HPDE6-E6E7 (cell line): ENCODE results near the gene CELSR1.

Experiments
- DNase-seq: peaks from one replicate; pipeline ENCODE4 v3.0.0; 2011; ENCODE audit warnings: missing footprints; ENCODE audit errors: extremely low spot score

The CELSR1 gene

GRCh38 chr22:46444390-46444854 lies 93.0 kb downstream of the CELSR1 start:
- DNase-seq: no peak

- DNase-seq: no peak
Measured at GRCh38 chr22:46443850-46444389, 93.5 kb downstream of the CELSR1 start.

- no peak for DNase-seq
Measured at GRCh38 chr22:46442217-46442853, 95.1 kb downstream of the CELSR1 start.

GRCh38 chr22:46439576-46440465 lies 97.6 kb downstream of the CELSR1 start:
- DNase-seq: no peak

DNA sequence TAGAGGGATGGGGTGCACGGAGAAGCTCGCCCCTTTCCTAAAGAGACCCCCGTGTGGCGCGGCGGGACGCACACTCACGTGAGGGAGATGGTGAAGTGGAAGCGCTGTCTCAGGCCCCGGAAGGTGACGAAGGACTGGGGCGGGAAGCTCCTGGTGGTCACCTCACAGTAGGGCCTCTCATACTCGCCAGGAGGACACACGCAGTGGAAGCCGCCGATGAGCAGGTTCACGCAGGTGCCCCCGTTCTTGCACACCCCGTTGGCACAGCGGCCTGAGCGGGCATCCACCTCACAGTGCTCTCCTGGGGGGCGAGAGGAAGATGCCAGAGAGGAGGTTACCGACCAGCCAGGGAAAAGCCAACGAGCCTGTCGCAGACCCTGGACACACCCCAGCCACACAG lies 98.3 kb downstream of the CELSR1 start:
- DNase-seq: no peak

DNA sequence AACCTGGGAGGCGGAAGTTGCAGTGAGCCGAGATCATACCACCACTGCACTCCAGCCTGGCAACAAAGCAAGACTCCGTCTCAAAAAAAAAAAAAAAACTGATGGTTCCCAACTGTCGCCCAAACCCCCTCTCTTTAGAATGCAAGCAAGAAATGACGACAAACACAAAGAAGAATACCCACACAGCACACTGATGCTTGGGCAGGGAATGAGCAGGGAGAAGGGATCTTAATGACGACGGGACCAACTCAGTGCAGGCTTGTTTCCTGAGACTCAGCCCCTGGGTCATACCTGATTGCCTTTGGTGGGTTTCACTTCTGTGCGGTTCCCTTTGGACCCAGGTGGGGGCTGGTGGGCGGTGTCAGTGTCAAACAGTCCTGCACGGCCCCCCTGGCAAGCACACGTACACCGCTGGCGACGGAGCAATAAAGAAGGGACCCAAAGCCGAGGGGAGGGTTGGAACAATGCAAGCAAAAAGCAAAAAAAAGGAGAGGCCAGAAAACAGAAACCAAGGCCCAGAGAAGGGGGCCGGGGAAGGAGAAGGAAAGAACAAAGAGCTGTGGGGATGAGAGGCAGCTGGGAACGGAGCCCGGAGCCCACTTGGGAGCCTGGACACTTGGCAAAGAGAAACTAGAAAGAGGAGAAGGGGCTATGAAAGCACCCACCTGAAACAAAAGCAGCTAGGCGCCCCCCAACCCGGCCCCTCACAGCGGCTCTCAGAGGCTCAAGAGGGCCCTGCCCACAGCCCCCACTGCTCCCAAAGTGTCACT lies 99.6 kb downstream of the CELSR1 start:
- no peak for DNase-seq

GRCh38 chr22:46436595-46437175 lies 100.7 kb downstream of the CELSR1 start:
- peak; percentile 21 for DNase-seq

DNA sequence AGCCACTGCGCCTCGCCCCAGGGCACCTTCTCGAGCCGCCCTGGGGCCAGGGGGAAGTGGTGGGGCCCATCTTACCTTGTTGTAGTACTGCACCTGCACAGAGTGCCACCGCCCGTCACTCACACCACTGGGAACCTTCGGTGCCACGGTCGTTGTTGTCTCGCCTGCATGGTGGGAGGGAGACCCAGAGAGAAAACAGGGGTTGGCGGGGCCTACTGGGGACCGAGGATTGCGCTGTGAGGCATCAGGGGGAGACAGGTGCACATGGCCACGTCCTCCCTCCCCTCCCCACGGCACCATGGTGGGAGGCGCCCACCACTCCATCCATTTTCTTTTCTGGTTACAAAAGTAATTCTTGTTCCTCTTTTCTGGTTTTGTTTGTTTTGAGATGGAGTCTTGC lies 104.1 kb downstream of the CELSR1 start:
- DNase-seq: no peak

- DNase-seq: no peak
Measured at GRCh38 chr22:46432164-46433068, 105.0 kb downstream of the CELSR1 start.

DNA sequence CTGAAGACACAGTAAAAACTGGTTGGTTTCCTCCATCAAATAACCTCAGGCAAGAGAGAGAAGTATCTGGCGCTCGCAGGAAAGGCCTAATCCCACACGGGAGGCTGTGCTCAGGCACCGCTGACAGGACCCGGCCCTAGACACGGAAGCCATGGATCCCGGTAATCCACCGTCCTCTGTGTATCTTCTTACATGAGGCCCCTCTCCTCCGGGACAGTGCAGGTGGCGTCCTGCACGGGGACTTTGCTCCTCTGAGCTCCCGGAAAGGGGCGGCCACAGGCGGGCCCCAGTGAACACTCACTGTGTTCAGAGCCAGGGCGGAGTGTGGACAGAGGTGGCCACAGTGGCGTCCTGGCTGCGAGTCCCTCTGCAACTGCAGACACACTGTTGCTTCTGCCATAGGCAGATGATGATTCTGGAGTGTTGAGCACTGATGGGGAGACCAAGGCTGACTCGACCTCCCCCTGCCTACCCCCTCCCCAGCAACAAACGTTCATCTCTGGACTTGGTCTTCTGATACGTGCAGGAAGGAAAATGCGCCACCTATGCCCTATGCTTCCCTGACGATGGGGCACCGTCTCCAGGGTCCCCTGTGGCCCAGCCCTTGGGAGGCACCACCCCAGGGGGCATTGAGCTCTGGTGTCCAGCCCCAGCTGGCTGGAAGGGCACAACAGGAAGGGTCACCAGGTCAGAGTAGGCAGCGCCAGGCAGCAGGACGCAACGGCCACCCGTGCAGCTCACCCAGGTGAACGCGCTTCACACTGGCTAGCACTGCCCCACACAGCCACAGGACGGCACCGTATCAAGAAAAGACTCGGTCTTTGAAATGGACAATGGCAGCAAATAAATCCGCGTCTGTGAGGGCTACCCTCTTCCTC lies 106.2 kb downstream of the CELSR1 start:
- DNase-seq: no peak

DNA sequence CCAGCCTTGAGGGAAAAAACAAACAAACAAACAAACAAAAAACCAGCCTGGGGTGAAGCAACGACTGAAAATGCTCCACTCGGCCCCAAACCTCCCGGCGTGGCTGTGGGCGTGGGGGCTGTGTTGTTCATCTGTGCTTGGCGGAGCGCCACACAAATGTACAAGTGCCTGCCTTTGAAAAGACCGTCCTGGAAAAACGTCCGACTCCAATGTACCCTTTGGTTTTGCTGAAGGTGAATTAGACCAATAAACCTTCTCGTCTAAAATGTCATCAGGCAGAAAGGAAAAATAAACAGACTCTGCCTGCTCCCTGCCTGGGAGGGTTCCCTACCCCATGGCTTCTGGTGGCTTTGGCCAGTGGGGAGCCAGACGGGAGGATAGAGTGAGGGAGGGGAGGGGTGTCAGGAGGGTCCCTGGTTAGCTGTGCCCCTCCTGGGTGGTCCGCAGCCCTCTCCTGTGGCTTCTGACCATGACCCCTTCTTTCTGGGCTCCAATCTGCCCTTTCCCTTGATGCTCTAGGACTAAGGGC lies 108.0 kb downstream of the CELSR1 start:
- no peak for DNase-seq

GRCh38 chr22:46428602-46429324 lies 108.7 kb downstream of the CELSR1 start:
- no peak for DNase-seq

DNA sequence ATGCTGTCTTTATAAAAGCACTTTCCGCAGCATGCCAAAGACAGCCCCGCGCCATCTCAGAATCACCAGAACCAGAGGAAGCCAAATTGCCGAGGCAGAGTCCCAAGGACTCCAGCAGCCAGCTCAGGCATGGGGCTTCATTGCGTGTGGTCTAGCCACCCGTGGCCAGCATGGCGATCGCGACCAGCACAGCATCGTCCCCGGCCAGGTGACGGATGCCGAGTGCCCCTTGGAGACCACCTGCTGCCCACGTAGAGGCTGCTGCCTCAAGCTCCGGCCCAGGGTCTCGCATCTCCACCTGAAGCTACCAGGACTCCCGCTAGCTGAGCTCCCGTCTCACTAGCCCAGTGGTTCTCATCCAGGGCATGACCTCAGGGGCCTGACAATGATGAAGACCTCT lies 109.2 kb downstream of the CELSR1 start:
- no peak for DNase-seq

DNA sequence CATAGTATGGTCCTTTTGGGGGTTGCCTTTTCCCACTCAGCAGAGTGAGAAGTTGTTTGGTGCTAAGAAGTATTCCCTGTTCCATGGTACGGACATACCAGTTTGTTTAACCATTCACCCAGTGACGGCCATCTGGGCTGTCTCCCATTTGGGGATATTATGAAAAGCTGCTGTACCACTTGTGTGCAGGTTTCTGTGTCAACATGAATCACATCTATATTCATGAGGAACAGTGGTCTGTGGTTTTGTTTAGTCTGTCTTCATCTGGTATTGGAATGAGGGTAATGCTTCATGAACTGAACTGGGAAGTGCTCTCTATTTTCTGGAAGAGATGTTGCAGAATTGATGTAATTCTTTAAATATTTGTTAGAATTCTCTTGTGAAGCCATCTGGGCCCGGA lies 112.4 kb downstream of the CELSR1 start:
- DNase-seq: no peak

GRCh38 chr22:46424496-46424895 lies 112.9 kb downstream of the CELSR1 start:
- no peak for DNase-seq

GRCh38 chr22:46422896-46423295 lies 114.5 kb downstream of the CELSR1 start:
- DNase-seq: no peak

GRCh38 chr22:46421267-46421666 lies 116.2 kb downstream of the CELSR1 start:
- no peak for DNase-seq

DNA sequence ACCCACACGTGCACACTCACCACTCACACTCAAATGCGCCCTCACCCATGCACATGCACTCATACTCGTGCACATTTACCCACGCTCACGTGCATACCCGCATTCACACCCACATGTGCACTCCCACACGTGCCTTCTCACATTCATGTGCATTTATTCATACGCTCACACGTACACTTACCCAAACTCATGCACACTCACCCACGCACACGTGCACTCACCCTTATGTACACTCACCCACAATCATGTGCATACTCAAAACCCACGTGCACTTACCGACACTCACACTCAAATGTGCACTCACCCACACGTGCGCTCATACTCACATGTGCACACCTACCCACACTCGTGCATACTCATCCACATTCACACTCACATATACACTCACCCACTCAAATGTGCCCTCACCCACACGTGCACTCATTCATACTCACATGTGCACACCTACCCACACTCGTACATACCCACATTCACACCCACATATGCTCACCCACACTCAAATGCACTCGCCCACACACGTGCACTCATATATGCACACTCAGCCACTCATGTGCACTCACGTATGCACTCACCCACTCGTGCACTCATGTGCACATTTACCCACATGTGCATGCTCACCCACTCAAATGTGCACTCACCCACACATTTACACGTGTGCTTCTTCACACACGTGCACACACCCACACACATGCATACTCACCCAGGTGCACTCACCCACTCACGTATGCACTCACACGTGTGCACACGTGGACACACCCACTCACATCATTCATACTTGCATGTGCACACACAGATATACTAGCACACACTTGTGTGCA lies 117.5 kb downstream of the CELSR1 start:
- no peak for DNase-seq
